ENCODE results near the gene TSHZ1. TPM values are rescaled to one million over a fixed set of nuclear protein-coding genes. Genes with fewer than 3 reads are reported as not detected.

The TSHZ1 gene
- total and polyA plus RNA-seq, 2 of the 8 experiments (the other 6 are each of a cell fraction or from before 2014, with no cell fraction given): 0.03 to 0.32 TPM

DNA sequence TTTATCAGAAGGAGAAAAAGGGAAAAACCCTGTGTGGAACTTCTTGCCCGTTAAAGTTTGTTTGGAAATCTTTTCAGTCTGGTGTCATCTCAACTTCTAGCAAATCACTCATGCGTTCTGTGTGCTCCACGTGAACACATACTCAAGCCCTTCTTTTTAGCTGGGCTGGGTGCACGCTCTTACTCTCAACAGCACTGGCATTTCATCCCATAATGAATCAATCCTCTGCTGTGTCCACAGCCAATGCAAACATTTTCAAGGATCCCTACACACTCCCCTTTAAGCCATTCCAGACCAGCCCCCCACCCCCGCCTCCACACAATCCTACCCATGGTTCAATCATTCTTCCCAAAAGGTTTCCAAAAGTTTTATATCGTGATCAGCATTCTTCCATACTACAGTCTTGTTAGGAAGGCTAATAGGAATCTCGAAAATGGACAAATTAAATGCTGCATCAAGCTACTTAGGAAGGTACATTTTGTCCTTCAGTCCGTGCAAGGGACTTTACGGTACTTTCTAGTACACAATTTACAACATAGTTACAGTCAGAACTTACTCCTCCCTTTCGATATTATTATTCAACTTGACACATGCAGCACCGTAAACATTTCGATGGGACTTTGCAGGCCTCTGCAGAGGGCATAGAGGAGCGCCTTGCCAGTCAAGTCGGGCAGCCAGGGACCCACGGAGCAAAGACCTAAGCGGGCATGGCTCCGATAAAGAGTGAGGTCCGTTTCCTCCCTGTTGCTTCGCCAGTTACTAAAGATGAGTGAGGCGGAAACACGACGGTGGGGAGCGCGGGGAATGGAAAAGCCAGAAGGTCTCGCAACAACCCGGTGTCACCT is 3.1 kb upstream of the TSHZ1 start:
- Histone ChIP-seq H3K23me2 (ENCODE audit: low read depth, low read length) (peaks cover 29% of the 10 kb centered on the region), H2AFZ (ENCODE audit: low read length) (no peak overlapping the region), H3K79me2 (ENCODE audit: control insufficient read depth in 1 of 2, insufficient read depth in 2 of 2, low read length in 2 of 2) (no peaks in the 10 kb centered on the region), H2BK15ac (ENCODE audit: low read length) (peak overlapping the region; percentile 92; the same call in 1 of the 2 replicates), H3K9ac (replicated peaks in 1 of 4; ENCODE audit: extremely low read depth in 1 of 4, low read depth in 3 of 4, low read length in 3 of 4) (no peak overlapping the region), H3K27me3 (replicated peaks in 1 of 4; ENCODE audit: control insufficient read depth in 3 of 4, extremely low read depth in 1 of 4, insufficient read depth in 3 of 4, low read length in 3 of 4) (peaks cover 58 to 87% (median 77%) of the 10 kb centered on the region in 4 experiments), H2BK120ac (replicated peaks; ENCODE audit: low read depth, low read length) (no peak overlapping the region), H2AK5ac (ENCODE audit: low read depth, low read length) (no peak overlapping the region; the same call in 1 of the 2 replicates), H4K5ac (ENCODE audit: insufficient read length, low read depth, low read length) (no peak overlapping the region), H4K8ac (ENCODE audit: extremely low read depth, insufficient read depth, low read length) (peak overlapping the region; percentile 37; the same call in 1 of the 2 replicates), H3K36me3 (ENCODE audit: control insufficient read depth in 2 of 4, insufficient read depth in 4 of 4, low read length in 3 of 4) (no peaks in the 10 kb centered on the region; a peak in 1 of 8 replicates), H3K23ac (ENCODE audit: insufficient read length) (no peak overlapping the region), H3K18ac (ENCODE audit: extremely low read depth, low read length) (peak overlapping the region; percentile 32; the same call in 1 of the 2 replicates), H4K91ac (replicated peaks; ENCODE audit: insufficient read length, low read length) (no peak overlapping the region), H3K4me2 (ENCODE audit: insufficient read depth in 1 of 2, low read depth in 2 of 2, low read length in 2 of 2) (peak overlapping the region; percentile 94 to 99), H3K27ac (ENCODE audit: low read depth, low read length) (no peak overlapping the region), H3K4me3 (ENCODE audit: extremely low read depth in 1 of 4, insufficient read depth in 2 of 4, low read depth in 3 of 4, low read length in 4 of 4) (peak overlapping the region; percentile 60 to 70 (median 62); a peak in 7 of 8 replicates), H4K20me1 (replicated peaks in 1 of 2; ENCODE audit: control insufficient read depth in 1 of 2, insufficient read depth in 2 of 2, low read length in 2 of 2) (peaks cover 14 to 15% of the 10 kb centered on the region in 2 experiments), H3K79me1 (ENCODE audit: low read depth, low read length) (no peaks in the 10 kb centered on the region), H2BK5ac (ENCODE audit: low read depth, low read length) (no peak overlapping the region), H3K4me1 (replicated peaks in 1 of 4; ENCODE audit: control insufficient read depth in 3 of 4, insufficient read depth in 4 of 4, low read length in 3 of 4) (peaks cover 7 to 35% (median 22%) of the 10 kb centered on the region in 4 experiments), H3K56ac (replicated peaks; ENCODE audit: insufficient read length, low read depth, low read length) (no peak overlapping the region), H2BK12ac (ENCODE audit: low read depth, low read length) (peak overlapping the region; percentile 80; the same call in 1 of the 2 replicates), H3K14ac (ENCODE audit: insufficient read length) (no peak overlapping the region), H3K4ac (replicated peaks; ENCODE audit: insufficient read length, low read depth, low read length) (no peak overlapping the region), H3K9me3 (ENCODE audit: insufficient read depth in 2 of 2, low read depth in 1 of 2, low read length in 1 of 2) (no peaks in the 10 kb centered on the region), H2BK20ac (ENCODE audit: low read length) (no peak overlapping the region)
- FAIRE-seq: no peak
- DNase-seq (ENCODE audit: low read depth in 1 of 2, low spot score in 2 of 2): no peak
- ChIA-PET POLR2A (ENCODE audit: partially characterized antibody) (no interaction called here), CTCF (ENCODE audit: partially characterized antibody) (no interaction called here)
- WGBS, 2 experiments (ENCODE audit: extremely low coverage in 1 of 2, insufficient coverage in 1 of 2, insufficient read length in 1 of 2, insufficient replicate concordance in 2 of 2, low coverage in 1 of 2, low lambda C conversion rate in 2 of 2, missing lambda C conversion rate in 1 of 2): 6% methylated on average over 26 of the region's 26 CpGs; no CpG with 5 or more reads in 1 of the 2 experiments
- TF ChIP-seq KDM5A (IDR thresholded peaks at IDR 0.05; ENCODE audit: low read length): no peak
- TF ChIP-seq JUND (IDR thresholded peaks at IDR 0.05; ENCODE audit: low read length): no peak
- TF ChIP-seq SIX5 (IDR thresholded peaks at IDR 0.05; ENCODE audit: low read depth, low read length): no peak
- TF ChIP-seq BCL11A (IDR thresholded peaks at IDR 0.05; ENCODE audit: low read depth in 2 of 2, low read length in 2 of 2): no peak
- TF ChIP-seq, protein P1, sequence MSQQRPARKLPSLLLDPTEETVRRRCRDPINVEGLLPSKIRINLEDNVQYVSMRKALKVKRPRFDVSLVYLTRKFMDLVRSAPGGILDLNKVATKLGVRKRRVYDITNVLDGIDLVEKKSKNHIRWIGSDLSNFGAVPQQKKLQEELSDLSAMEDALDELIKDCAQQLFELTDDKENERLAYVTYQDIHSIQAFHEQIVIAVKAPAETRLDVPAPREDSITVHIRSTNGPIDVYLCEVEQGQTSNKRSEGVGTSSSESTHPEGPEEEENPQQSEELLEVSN (IDR thresholded peaks at IDR 0.05): no peak
- peak; percentile 81 for TF ChIP-seq EZH2 (IDR thresholded peaks at IDR 0.05; ENCODE audit: low read depth, low read length, severe bottlenecking)
- no peak for TF ChIP-seq NRF1 (IDR thresholded peaks at IDR 0.05; ENCODE audit: low read depth, low read length)
- no peak for TF ChIP-seq RBBP5 (IDR thresholded peaks at IDR 0.05; ENCODE audit: borderline replicate concordance, low read depth, low read length)
- peak; percentile 62; the same call in 1 of the 2 replicates for TF ChIP-seq CBX8 (IDR thresholded peaks at IDR 0.05; ENCODE audit: borderline replicate concordance, low read depth, low read length)
- TF ChIP-seq SUZ12 (IDR thresholded peaks at IDR 0.05; ENCODE audit: low read length): peak; percentile 94
